HFF-Myc (cell line): ENCODE measurements around the gene PRDM16.

Source experiments
- DNase-seq: peaks from one replicate; pipeline ENCODE4 v3.0.0-alpha.2; 2011; ENCODE audit warnings: low read depth; ENCODE audit errors: extremely low read depth
- H3K4me3 ChIP-seq: replicated peaks from 2 replicates; pipeline ENCODE4 v1.5.1; 2011; ENCODE audit warnings: low read depth, mild to moderate bottlenecking, control low read depth, low read length
- CTCF ChIP-seq: IDR thresholded peaks from 2 replicates; pipeline ENCODE4 v1.5.1; 2012; ENCODE audit warnings: mild to moderate bottlenecking, low read depth, low read length, control low read depth; ENCODE audit errors: missing control alignments

Gene PRDM16

GRCh38 chr1:3022976-3023375, 46.0 kb upstream of the PRDM16 start:
- no peak for DNase-seq
- H3K4me3 ChIP-seq, result no peak overlapping the region
- no peak for TF ChIP-seq CTCF

DNA sequence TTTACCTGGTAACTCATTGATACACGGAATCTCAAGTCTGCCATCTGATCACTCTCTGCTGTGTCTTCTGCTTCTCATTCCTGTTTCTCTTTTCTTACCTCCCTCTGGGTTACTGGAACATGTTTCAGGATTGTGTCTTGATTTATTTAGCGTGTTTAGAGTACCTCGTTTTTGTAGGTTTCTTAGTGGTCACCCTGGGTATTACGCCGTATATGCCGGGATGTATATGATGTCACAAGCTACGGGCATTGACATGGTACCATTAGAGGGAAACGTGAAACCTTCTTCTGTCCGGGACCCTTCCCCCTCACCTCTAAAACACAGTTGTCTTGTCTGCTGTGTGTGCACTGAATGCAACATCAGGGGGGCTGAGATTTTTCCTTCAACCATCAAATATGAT, 45.0 kb upstream of the PRDM16 start:
- no peak overlapping the region for H3K4me3 ChIP-seq
- TF ChIP-seq CTCF, result no peak
- no peak for DNase-seq

GRCh38 chr1:3024588-3024987, 44.4 kb upstream of the PRDM16 start:
- DNase-seq, result no peak
- no peak for TF ChIP-seq CTCF
- no peak overlapping the region for H3K4me3 ChIP-seq

DNA sequence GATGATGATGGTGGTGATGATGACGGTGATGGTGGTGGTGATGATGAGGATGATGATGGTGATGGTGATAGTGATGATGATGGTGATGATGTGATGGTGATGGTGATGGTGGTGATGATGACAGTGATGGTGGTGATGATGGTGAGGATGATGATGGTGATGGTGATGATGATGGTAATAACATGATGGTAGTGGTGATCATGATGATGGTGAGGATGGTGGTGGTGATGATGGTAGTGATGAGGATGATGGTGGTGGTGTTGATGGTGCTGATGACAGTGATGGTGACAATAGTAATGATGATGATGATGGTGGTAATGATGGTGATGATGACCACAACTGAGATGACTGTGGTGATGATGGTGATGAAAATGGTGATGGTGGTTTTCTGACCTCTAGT, 42.9 kb upstream of the PRDM16 start:
- no peak overlapping the region for H3K4me3 ChIP-seq
- no peak for TF ChIP-seq CTCF
- no peak for DNase-seq

DNA sequence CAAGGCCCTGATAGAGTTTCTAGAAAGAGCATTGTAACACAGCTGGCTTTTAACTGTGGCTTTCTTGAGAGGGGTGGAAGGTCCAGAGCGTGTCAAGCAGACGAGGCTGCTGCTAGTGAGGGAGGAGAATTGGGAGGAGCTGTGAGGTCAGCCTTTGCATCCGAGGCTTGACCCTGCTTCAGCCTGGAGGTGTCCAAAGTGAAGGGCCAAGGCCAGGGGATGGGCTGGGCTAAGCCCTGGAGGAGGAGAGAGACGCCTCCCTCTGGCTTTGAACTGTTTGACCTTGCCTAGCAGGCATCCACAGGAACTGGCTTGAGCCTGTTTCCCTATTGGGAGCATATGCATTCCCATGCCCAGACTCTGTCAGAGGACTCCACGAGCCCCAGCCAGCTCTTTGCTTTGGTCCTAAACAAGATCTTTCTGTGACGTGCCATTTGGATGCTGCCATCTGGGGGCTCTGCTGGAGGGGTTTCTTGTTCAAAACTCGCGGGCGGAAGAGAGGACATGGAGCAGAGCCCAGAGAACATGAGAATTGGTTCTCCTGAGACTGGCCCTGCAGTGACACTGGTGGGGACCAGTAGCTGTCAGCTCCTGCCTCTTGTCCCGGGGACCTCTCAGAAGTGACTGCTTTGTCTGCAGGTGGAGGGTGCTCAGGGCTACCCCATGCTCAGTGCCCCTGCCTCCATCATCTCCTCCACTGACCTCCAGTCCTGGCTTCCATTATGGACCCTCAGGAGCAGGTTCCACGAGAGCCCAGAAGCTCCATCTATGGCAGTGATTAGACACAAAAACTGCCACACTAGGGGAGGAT, 42.2 kb upstream of the PRDM16 start:
- no peak for DNase-seq
- no peak for TF ChIP-seq CTCF
- H3K4me3 ChIP-seq, result no peak overlapping the region

DNA sequence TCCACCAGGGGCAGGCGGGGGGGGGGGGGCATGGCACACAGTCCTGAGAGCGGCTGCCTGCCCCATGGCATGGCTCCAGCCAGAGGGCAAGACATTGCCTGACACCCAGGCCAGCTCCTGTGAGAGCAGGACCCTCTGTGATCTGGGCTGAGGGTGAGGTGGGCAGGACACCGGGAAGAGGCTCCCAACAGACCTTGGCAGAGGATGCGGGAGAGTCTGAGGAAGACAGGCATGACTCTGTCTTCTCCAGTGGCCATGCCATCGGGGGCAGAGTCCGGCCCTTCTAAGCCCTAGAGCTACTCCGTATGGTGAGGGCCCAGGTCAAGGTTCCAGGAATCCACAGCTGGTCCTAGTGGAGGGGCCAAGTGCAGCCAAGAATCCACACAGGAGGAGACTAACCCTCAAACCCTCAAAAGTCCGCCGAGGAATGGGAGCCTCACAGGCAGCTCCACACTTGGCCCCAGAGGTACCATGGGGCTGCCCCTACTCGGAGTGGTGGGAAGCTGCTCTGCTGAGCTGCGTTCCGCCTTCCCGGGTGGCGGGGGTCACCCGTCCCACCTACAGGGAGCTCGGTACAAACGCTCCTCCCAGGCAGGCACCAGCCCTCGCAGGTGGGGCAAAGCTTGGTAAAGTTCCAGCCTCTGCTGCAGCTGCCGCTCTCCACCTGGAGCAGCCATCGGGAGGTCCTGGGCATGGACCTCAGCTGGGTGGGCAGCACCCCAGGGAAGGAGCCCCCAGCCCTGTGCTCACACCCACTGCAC, 41.2 kb upstream of the PRDM16 start:
- no peak for TF ChIP-seq CTCF
- H3K4me3 ChIP-seq, result no peak overlapping the region
- no peak for DNase-seq
